SK-N-MC (cell line): ENCODE results near the gene C1QTNF4.

ENCODE experiments used
- EZH2 ChIP-seq: fragments of 200-600 bp; sonication (generic); IDR thresholded peaks from one replicate; pipeline ENCODE4 v1.6.1; 2017; ENCODE audit warnings: antibody characterized with exemption
- FOXP2 ChIP-seq: optimal IDR thresholded peaks from 2 replicates; pipeline ENCODE3; 2011; ENCODE audit warnings: mild to moderate bottlenecking, moderate library complexity; ENCODE audit not compliant: insufficient read depth; ENCODE audit errors: extremely low read length, control extremely low read depth
- POLR2AphosphoS5 ChIP-seq: IDR thresholded peaks from 2 replicates; pipeline ENCODE4 v1.6.1; 2012; ENCODE audit warnings: mild to moderate bottlenecking, low read depth, low read length, borderline replicate concordance

GRCh38 chr11:47564933-47565339, 29.3 kb downstream of the C1QTNF4 start:
- TF ChIP-seq EZH2 (no peak), POLR2AphosphoS5 (no peak), FOXP2 (no peak)
